Subcutaneous adipose tissue (tissue), 4 donors: Measurements from ENCODE around the gene ST14. TPM values are rescaled to one million over a fixed set of nuclear protein-coding genes. Genes with fewer than 3 reads are reported as not detected.

ENCODE experiments used
- CTCF ChIP-seq: fragments of 450-650 bp; IDR thresholded peaks from one replicate; pipeline ENCODE4 v1.5.1; 2016; ENCODE audit warnings: low read depth, mild to moderate bottlenecking, control low read depth, antibody characterized with exemption, moderate library complexity
- total RNA-seq, 4 donors: library from RNA; depleted of rRNA; stranded (reverse); fragments of >200 nt; gene quantifications; one replicate each; pipeline ENCODE4 v1.1.0, GENCODE V29; 2016

The ST14 gene
- 100 to 1,000 TPM in 1 of 4 donors, 10 to 100 TPM in 1, 1 to 10 TPM in 2; 2.8 to 113 (median 8.1) TPM for total RNA-seq

- no peak for TF ChIP-seq CTCF
These were observed at the start of gene ST14 for GRCh38 chr11:130159657-130160497. TSS of gene ST14 (plus strand) at chr11:130159782. CDS start at chr11:130159980, 198 bp downstream.

GRCh38 chr11:130110339-130111108 lies 49.1 kb upstream of the ST14 start:
- TF ChIP-seq CTCF = no peak

GRCh38 chr11:130112071-130112830 lies 47.3 kb upstream of the ST14 start:
- no peak for TF ChIP-seq CTCF

- no peak for TF ChIP-seq CTCF
These were observed 45.3 kb upstream of the ST14 start for GRCh38 chr11:130114281-130114680.

GRCh38 chr11:130114726-130115125 lies 44.9 kb upstream of the ST14 start:
- no peak for TF ChIP-seq CTCF

GRCh38 chr11:130115218-130115617 lies 44.4 kb upstream of the ST14 start:
- TF ChIP-seq CTCF = no peak

GRCh38 chr11:130118165-130118564 lies 41.4 kb upstream of the ST14 start:
- no peak for TF ChIP-seq CTCF
